ENCODE data around the gene PTGIS. TPM values are rescaled to one million over a fixed set of nuclear protein-coding genes. Genes with fewer than 3 reads are reported as not detected.

PTGIS gene
- total and polyA plus RNA-seq, 10 donors: 0.15 to 1.6 (median 0.92) TPM

DNA sequence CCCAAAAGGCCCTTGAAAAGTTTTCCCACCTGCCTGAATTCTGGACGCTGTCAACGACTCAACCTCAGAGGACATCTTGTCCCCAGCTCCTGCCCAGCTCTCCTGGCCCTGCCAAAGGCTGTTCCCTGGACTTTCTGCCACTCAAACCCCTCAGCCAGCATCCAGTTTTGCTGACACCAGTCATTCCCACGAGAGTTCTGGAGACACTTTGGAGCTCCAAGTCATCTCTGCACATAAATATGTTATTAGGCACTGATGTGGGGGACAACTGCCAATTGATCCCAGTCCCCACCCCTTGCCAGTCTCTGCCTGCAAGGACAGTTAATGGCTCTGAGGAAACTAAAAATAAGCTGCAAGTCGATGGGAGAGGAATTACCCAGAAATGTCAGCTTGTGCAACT, 46.6 kb downstream of the PTGIS start:
- WGBS, 5 donors: 66 to 81% (median 74%) methylated on average over 4 of the region's 4 CpGs
- Histone ChIP-seq H3K4me1 (no peaks in the 10 kb centered on the region), H3K27me3 (replicated peaks in 1 of 7) (peaks cover 0 to 17% (median 0%) of the 10 kb centered on the region in 7 donors), H3K36me3 (no peaks in the 10 kb centered on the region), H3K9me3 (peaks cover 0 to 14% (median 9%) of the 10 kb centered on the region in 8 donors), H3K27ac (no peak overlapping the region), H3K4me3 (no peak overlapping the region)
- TF ChIP-seq, protein P1, sequence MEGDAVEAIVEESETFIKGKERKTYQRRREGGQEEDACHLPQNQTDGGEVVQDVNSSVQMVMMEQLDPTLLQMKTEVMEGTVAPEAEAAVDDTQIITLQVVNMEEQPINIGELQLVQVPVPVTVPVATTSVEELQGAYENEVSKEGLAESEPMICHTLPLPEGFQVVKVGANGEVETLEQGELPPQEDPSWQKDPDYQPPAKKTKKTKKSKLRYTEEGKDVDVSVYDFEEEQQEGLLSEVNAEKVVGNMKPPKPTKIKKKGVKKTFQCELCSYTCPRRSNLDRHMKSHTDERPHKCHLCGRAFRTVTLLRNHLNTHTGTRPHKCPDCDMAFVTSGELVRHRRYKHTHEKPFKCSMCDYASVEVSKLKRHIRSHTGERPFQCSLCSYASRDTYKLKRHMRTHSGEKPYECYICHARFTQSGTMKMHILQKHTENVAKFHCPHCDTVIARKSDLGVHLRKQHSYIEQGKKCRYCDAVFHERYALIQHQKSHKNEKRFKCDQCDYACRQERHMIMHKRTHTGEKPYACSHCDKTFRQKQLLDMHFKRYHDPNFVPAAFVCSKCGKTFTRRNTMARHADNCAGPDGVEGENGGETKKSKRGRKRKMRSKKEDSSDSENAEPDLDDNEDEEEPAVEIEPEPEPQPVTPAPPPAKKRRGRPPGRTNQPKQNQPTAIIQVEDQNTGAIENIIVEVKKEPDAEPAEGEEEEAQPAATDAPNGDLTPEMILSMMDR (IDR thresholded peaks at IDR 0.05 in 8 of 11, conservative IDR thresholded peaks at IDR 0.05 in 3 of 11): no peak
- TF ChIP-seq POLR2AphosphoS5 (IDR thresholded peaks at IDR 0.05) (no peak), POLR2A (IDR thresholded peaks at IDR 0.05) (no peak)
- no peak for DNase-seq
- intact Hi-C loops (cut with DNase I; ENCODE audit: low total_unique reads): no loop called here

DNA sequence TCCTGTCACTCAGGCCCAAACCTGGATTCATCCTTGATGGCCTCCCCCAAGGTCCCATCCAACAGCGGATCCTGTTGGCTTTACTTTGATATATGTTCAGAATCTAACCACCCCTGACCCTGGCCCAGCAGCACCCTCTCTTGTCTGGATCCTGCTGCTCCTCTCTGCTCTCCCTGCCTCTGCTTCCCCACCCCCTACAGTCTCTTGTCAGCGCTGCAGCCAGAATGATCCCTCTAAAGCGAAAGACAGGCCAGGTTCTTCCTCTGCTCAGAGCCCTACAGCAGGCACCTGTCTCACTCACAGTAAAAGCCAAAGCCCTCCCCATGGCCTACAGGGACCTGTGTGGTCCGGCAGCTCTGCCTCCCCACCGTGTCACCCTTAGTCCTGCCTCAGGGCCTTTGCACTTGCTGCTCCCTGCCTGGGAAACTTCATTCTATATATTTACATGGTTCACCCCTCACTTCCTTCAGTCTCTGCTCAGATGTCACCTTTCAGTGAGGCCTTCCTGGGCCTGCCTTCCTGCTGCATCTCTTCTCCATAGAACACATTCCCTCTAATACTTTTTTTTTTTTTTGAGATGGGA, 48.1 kb downstream of the PTGIS start:
- H3K4me3 ChIP-seq: no peak overlapping the region
- H3K36me3 ChIP-seq: no peaks in the 10 kb centered on the region
- H3K27ac ChIP-seq: no peak overlapping the region
- DNase-seq: no peak
- H3K4me1 ChIP-seq: no peaks in the 10 kb centered on the region
- 80 to 93% (median 89%) methylated on average over 5 of the region's 5 CpGs for WGBS, 5 donors
- H3K9me3 ChIP-seq: peaks cover 0 to 12% (median 8%) of the 10 kb centered on the region in 8 donors
- TF ChIP-seq POLR2AphosphoS5 (IDR thresholded peaks at IDR 0.05): no peak
- no peak for TF ChIP-seq POLR2A (IDR thresholded peaks at IDR 0.05)
- TF ChIP-seq, protein P1 (IDR thresholded peaks at IDR 0.05 in 8 of 11, conservative IDR thresholded peaks at IDR 0.05 in 3 of 11): no peak
- H3K27me3 ChIP-seq (replicated peaks in 1 of 7): peaks cover 0 to 24% (median 0%) of the 10 kb centered on the region in 7 donors
- intact Hi-C loops (cut with DNase I; ENCODE audit: low total_unique reads): no loop called here

DNA sequence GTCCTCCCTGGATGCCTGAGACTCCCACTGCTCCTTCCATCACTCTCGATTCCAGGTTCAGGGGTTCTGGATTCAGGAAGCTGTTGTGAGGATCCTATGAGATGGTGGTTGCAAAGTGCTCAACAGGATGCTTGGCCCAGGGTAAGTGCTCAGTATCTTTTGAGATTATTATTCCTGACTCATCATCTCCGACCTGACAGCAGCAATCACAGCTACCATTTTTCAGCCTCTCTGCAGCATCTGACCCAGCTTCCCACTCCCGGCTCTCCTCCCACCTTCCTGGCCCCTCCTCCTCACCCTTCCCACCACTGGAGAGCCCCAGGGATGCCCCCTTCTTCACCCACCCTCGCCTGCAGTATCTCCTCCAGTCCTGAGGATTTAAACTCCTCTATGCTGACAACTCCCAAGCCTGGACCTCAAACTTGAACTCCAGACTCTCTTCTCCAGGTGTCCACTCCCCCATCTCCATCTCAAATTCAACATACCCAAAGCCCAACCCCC, 48.7 kb downstream of the PTGIS start:
- no peak for DNase-seq
- TF ChIP-seq POLR2AphosphoS5 (IDR thresholded peaks at IDR 0.05): no peak
- no peak for TF ChIP-seq POLR2A (IDR thresholded peaks at IDR 0.05)
- TF ChIP-seq, protein P1 (IDR thresholded peaks at IDR 0.05 in 8 of 11, conservative IDR thresholded peaks at IDR 0.05 in 3 of 11): no peak
- Histone ChIP-seq H3K27ac (no peak overlapping the region), H3K4me3 (no peak overlapping the region), H3K4me1 (no peaks in the 10 kb centered on the region), H3K9me3 (peaks cover 0 to 6% (median 2%) of the 10 kb centered on the region in 8 donors), H3K36me3 (no peaks in the 10 kb centered on the region), H3K27me3 (replicated peaks in 1 of 7) (peaks cover 0 to 29% (median 0%) of the 10 kb centered on the region in 7 donors)
- 57 to 72% (median 67%) methylated on average over 4 of the region's 4 CpGs for WGBS, 5 donors
- intact Hi-C loops (cut with DNase I; ENCODE audit: low total_unique reads): no loop called here

DNA sequence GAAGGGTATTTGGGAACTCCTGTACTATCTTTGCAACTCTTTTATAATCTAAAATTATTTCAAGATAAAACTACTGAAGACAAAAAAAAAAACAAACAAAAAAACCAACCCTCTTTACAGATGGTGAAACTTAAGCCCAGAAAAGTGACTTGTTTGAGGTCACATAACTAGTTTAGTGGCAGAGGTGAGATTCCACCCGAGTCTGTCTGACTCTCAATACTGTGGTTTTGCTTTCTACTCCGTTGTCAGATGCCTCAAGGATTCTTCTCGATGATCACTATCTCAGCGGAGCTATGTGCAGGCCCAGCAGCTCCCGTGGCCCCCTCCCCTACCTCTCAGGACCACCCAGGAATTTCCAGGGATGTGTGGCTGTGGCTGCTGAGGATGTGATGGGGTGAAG, 49.4 kb downstream of the PTGIS start:
- 68 to 76% (median 70%) methylated on average over 5 of the region's 5 CpGs for WGBS, 5 donors
- H3K4me3 ChIP-seq: no peak overlapping the region
- peaks cover 0 to 29% (median 0%) of the 10 kb centered on the region in 7 donors for H3K27me3 ChIP-seq (replicated peaks in 1 of 7)
- TF ChIP-seq, protein P1 (IDR thresholded peaks at IDR 0.05 in 8 of 11, conservative IDR thresholded peaks at IDR 0.05 in 3 of 11): no peak
- TF ChIP-seq POLR2AphosphoS5 (IDR thresholded peaks at IDR 0.05) (no peak), POLR2A (IDR thresholded peaks at IDR 0.05) (no peak)
- no peak for DNase-seq
- no peaks in the 10 kb centered on the region for H3K4me1 ChIP-seq
- H3K9me3 ChIP-seq: no peaks in the 10 kb centered on the region
- intact Hi-C loops (cut with DNase I; ENCODE audit: low total_unique reads): no loop called here
- H3K27ac ChIP-seq: no peak overlapping the region
- no peaks in the 10 kb centered on the region for H3K36me3 ChIP-seq
